DND-41 (cell line): Measurements from ENCODE around the gene PPAT.

Experiments used
- EZH2 ChIP-seq: IDR thresholded peaks from 3 replicates; pipeline ENCODE4 v1.6.1; 2012; ENCODE audit warnings: borderline replicate concordance, low read depth, mild to moderate bottlenecking, moderate library complexity, low read length, inconsistent platforms; ENCODE audit not compliant: severe bottlenecking
- TF ChIP-seq, protein P1 (sequence below): IDR thresholded peaks from 2 replicates; pipeline ENCODE4 v1.5.1; 2012; ENCODE audit warnings: borderline replicate concordance, low read length, moderate library complexity, mild to moderate bottlenecking; ENCODE audit not compliant: poor library complexity, severe bottlenecking; ENCODE audit errors: extremely low read depth

DNA sequence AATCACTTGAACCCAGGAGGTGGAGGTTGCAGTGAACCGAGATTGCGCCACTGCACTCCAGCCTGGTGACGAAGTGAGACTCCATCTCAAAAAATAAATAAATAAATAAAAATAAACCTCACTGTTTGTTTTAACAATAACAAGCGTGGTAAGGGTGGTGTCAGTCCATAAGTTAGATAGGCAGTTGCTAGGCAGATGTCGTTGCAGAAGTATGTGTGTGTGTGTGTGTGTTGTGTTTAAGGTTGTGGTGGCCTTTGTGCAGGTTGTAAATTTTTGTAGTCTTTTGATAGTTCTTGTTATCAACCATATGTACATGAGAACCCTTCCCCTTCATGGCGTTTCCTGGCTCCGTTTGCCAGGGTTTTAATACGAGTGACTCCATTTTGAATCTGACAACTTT, 44.1 kb downstream of the PPAT start:
- TF ChIP-seq, protein P1, sequence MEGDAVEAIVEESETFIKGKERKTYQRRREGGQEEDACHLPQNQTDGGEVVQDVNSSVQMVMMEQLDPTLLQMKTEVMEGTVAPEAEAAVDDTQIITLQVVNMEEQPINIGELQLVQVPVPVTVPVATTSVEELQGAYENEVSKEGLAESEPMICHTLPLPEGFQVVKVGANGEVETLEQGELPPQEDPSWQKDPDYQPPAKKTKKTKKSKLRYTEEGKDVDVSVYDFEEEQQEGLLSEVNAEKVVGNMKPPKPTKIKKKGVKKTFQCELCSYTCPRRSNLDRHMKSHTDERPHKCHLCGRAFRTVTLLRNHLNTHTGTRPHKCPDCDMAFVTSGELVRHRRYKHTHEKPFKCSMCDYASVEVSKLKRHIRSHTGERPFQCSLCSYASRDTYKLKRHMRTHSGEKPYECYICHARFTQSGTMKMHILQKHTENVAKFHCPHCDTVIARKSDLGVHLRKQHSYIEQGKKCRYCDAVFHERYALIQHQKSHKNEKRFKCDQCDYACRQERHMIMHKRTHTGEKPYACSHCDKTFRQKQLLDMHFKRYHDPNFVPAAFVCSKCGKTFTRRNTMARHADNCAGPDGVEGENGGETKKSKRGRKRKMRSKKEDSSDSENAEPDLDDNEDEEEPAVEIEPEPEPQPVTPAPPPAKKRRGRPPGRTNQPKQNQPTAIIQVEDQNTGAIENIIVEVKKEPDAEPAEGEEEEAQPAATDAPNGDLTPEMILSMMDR = no peak
- TF ChIP-seq EZH2 = no peak
